HG03378 (cell line): ENCODE measurements around the gene GCGR.

Experiments used
- ATAC-seq: cut with Tn5 transposase; IDR thresholded peaks from one replicate; pipeline ENCODE4 v1.9.1; 2021; ENCODE audit warnings: mild to moderate bottlenecking, moderate library complexity; ENCODE audit not compliant: unreplicated experiment

GCGR gene

DNA sequence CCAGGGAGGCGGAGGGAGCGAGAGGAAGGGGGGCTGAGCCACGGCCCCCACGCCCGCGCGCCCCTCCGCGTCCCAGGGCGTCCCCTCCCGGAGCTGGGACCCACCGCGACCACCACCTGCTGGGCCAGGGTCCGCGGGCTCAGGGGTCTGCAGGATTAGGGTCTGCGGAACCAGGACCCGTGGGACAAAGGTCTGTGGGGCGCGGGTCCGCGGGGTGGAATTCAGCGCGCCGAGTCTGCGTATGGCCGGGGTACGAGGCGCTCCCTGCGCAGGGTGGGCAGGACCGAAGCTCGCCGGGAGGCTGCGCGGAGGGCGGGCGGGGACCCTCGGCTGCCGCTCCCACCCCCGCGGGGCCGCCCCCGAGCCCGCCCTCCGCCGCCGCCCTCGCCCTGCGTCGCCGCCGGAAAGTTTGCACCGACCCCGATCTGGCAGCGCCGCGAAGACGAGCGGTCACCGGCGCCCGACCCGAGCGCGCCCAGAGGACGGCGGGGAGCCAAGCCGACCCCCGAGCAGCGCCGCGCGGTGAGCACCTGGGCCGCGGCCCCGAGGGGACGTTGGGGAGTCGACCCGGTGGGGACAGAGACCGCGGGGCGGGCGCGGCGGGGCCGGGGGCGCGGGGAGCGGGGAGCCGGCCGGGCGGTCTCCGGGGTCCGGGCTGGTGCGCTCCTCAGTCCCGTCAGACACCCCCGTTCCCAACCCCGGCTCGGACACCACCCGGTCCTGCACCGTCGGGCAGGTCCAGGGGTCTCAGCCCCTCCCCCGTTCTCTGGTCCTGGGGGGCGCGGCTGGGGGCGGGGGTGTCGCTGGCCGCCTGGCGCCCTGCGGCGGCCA is at the start of gene GCGR:
TSS of gene GCGR (plus strand) at position 423 of the 831 bp plus-strand sequence. CDS start 4,869 bp downstream, outside the sequence.
- ATAC-seq = no peak

DNA sequence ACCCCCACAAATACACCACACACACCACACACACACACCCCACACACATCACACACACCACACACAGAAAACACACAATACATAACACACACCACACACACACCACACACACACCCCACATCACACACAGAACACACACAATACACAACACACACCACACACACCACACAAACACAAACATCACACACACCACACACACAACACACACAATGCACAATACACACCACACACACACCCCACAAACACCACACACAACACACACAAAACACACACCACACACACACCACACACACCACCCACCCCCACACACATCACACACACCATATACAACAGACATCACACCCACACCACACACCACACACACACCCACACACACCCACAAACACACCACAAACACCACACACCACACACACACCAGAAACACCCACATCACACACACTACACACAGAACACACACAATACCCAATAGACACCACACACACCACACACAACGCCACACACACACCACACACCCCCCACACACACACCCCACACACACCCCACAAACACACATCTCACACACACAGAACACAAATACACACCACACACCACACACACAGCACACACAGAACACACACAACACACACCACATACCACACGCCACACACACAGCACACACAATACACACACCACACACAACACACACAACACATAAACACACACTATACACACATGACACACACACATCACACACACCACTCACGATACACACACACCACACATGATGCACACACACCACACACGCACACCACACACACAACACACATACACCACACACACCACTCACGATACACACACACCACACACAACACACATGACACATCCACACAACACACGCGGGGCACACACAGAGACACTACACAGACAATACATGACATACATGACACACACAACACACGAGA is 11.0 kb upstream of the GCGR start:
- no peak for ATAC-seq

DNA sequence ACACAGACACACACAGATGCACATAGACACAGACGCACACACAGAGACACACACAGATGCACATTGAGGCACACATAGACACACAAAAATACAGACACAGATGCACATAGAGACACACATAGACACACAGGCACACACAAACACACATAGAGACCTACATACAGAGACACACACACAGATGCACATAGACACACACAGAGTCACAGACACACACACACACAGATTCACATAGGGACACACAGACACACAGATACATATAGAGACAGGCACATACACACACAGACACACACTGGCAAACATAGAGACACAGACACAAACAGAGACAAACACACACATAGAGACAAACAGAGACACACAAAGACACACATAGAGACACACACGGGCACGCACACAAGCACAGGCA is 9.9 kb upstream of the GCGR start:
- ATAC-seq = no peak

DNA sequence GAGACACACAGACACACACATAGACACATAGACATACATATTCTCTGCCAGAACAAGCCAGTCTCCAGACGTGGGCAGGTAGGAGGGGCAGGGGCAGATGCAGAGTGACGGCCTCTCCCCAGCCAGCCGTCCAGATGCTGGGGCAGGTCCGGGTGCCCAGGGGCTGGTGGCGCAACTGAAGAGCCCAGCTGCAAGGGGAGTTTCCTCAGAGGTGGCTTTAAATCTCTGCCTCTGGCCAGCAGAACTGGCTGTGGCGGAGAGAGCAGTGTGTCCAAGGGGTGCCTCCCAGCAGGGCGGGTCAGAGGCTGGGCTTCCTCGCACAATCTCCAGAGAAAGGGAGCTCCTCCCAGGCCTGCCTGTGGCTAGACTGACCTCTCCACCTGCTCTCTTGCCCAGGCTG is 9.4 kb upstream of the GCGR start:
- no peak for ATAC-seq

DNA sequence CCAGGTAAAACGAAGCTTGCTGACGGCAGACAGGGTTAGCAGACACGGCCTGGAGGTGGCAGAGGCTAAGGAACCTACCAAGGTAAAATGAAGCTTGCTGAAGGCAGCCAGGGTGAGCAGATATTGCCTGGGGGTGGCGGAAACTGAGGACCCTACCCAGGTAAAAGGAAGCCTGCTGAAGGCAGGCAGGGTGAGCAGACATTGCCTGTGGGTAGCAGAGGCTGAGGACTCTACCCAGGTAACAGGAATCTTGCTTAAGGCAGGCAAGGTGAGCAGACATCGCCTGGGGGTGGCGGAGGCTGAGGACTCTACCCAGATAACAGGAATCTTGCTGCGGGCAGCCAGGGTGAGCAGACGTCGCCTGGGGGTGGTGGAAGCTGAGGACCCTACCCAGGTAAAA is 2.6 kb upstream of the GCGR start:
- no peak for ATAC-seq

DNA sequence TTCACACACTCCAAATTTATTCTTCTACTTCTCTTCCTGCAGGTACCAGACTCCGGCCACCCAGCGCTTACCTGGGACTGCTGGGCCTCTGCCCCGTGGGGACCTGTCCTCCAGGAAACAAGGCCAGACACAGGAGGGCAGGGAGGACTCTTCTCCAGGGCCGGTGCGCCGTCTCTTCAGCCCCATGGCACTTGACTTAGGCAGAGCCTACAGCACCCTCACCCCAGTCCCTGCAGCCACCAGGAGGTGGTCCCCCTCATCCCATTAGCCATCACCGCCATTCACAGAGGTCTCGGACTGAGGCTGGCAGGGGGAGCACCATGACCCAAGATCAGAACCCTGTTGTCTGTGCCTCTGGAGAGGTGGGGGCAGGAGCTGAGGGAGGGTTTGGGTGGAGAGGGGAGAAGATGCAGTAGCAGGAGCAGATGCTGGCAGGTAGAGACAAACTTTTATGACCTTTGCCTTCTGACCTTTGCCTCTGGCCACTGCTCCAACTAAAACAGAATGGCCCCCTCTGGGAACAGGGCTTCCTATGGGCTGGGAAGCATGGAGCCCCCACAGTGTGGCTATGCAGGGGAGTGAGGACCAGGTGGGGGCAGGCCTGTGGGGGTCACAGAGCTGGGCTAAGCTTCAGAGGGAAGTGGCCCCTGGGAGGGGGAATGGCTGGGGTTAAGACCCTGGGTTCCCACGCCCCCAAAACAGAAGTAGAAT is 1.7 kb upstream of the GCGR start:
- ATAC-seq = no peak

DNA sequence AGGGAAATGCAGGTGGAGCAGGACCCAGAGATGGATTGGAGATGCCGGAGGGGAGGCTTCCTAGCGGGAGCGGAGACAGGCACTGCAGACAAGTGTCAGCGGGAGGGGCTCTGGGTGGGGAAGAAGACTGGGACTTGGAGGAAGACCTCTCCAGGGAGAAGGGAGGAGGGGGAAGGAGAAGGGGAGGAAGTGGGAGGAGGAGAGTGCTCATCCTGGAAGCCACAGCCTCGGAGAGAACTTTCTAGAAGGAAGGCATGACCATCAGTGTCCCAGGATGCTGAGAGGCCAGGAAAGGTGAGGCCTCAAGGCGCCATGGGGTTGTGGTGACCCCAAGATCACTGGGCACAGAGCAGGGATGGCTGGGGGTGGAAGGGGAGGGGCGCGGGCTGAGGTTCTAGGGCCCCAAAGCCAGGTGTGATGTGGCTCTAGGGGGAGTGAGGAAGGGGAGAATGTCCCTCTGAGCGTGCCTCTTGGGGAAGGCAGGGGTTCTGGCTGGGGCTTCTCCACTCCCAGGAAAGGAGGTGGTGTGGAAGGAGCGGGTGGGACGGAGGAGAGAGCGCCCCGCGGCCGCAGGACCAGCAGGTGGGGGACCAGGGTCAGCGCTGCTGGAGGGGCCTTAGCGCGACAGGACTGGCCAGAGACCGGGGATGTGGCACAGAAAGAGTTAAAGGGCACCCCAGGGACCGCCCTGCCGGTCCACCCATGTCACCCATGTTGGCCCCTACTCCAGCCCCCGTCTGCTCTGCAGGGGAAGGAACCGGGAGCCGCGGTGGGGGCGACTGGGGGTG is 900 bp upstream of the GCGR start:
- ATAC-seq = no peak

DNA sequence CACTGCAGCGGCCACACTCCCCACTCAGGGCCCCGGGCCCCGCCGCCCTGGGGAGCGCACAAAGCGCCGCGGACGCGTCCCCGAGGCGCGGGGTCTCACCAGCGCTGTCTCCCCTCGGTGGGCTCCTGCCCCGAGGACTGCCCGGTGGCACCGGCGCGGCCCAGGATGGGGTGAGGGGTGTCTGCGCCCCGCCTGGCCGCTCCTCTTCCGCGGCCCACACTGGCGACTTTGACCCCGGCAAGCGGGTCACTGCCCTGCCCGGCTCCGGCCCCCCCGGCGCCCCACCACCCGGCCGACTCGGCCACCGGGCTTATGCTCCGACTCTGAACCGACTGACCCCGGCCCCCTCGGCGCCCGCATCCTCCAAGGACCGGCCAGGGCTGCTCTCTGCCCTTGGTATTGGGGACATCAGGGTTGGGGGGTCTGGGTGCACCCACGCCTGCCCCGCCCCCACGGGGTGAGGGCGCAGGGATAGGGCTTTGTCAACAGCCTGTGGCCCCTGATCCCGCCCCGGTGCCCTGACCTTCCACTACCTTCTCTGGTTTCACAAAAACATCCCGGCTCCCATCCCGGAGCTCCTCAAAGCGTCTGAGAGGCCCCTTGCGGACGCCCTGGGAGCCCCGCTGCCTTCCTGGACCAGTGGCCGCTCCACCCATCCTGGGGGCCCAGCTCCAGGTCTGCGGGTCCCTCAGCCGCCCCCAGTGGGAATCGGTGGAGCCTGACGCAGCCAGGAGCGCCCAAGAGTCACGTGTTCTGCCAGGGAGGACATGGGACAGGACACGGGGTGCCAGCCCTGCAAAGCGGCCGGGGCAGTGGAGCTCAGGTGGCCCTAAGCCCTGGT is 829 bp downstream of the GCGR start:
- no peak for ATAC-seq

DNA sequence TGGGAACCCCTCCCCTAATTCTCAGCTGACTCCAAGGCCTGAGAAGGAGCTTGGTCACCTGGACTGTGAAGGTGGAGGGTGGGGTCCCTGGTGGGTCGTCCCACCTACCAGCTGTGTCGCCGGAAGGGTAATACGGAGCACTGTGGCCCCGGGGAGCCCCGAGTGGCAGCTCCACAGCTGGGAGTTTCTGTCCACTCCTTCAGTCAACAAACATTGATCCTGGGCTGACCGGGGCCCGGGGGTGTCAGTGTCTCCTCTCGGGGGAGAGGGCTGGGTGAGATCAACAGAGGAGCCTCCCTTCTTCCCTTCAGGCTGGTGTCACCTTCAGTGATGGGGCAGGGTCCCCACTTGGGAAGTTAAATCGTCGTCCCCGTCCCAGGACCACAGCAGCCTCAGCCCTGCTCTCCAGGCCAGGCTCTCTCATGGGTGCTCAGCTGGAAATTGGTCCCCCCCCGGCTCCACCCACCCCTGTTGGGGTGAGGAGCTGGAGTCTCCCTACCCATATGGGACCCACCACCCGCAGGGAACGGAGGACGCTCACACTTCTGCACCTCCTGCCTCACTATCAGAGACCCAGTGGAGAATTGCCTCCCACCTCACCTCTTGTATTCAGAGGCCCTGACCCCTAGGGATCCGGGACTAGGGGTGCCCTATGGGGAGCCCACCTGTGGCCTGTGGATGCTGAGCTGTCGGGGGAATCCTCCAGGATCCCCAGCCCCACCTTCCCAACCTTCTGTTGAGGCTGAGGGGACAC is 1.9 kb downstream of the GCGR start:
- no peak for ATAC-seq

DNA sequence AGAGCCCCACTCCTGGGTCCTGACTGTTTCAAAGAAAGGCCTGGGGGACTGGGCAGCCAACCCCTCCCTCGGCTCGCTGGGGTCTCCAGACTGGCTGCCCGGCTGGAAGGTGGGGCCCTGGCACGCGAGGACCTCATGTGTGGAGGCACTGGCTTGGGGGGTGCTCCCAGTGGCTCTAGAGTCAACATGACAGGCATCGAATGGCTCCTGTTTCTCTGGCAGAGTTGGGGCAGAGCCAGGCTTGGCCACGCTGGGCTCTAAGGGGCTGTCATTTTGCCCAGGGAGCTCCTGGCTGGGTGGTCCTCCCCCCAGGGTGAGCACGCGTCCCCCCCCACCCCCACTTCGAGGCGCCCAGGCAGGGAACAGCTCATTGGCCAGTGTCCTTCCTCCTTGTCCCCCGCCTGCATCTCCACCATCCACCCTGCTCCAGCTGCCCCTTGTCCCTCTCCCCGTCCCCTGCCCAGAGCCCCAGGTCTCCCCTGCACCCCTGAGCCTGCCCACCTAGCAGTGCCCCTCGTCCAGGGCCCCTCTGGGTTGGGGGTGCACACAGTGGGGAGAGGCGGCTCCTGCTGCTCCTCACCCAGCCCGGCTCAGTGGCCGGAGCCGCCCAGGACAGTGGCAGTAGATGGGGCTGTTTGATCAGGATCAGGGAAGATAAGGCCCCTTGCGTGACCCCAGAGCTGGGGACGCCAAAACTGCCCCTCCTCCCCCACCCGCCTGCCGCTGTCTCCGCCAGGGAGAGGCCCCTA is 2.7 kb downstream of the GCGR start:
- ATAC-seq = no peak

DNA sequence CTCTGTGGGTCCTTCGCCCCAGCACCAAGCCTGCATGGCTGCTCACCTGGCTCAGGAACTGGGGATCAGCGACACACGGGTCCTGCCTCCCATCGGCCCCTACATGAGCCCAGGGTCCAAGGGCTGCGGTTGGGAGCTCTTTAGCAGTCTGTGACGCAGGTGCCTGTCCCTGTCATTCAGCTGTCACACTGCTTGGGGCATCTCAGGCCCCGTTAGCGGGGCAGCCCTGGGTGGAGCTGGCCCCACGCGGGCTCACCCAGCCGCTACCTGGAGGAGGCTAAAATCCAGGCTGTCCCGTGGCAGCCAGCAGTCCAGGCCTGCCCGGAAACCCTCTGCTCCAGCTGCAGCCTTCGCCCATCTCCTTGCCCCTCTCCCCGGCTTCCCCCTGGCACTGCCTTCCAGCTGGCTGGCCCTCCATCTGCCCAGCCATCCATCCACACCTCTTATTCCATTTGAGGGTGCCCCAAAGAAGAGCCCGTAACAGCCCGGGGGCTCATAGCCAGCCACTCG is 3.3 kb downstream of the GCGR start:
- no peak for ATAC-seq

DNA sequence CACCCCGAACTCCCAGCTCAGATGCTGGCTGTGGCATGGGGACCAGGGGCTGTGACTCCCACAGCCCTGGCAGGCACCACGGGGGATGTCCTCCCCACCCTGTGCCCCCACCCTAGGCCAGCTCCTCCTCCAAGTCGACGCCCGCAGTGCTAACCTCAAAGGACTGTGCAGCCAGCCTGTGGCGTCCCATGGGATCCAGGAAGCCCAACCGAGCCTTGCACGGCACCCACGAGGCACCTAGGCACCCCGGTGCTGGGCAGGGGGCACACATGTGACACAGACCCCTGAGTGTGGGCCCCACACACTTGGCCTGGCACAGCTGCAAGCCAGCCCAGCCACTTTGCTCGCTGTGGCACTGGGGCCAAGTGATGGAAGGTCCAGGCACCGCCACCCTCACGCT is 3.9 kb downstream of the GCGR start:
- ATAC-seq = no peak

DNA sequence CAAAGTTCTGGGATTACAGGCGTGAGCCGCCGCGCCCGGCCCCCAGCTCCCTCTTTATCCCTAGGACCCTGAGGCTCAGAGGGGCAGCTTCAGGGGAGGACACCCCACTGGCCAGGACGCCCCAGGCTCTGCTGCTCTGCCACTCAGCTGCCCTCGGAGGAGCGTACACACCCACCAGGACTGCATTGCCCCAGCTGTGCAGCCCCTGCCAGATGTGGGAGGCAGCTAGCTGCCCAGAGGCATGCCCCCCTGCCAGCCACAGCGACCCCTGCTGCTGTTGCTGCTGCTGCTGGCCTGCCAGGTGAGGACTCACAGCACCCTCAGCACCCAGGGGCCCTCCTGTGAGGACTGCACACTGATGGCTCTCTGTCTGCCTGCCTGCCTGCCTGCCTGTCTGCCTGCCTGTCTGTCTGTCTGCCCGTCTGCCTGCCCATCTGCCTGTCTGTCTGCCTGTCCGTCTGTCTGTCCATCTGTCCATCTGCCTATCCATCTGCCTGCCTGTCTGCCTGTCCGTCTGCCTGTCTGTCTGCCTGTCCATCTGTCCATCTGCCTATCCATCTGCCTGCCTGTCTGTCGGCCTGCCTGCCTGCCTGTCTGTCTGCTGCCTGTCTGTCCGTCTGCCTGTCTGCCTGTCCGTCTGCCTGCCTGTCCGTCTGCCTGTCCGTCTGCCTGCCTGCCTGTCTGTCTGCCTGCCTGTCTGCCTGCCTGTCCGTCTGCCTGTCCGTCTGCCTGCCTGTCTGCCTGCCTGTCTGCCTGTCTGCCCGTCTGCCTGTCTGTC is 5.0 kb downstream of the GCGR start:
- no peak for ATAC-seq

DNA sequence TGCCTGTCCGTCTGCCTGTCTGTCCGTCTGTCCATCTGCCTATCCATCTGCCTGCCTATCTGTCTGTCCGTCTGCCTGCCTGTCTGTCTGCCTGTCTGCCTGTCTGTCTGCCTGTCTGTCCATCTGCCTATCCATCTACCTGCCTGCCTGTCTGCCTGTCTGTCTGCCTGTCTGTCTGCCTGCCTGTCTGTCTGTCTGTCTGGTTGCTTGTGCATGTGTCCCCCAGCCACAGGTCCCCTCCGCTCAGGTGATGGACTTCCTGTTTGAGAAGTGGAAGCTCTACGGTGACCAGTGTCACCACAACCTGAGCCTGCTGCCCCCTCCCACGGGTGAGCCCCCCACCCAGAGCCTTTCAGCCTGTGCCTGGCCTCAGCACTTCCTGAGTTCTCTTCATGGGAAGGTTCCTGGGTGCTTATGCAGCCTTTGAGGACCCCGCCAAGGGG is 5.6 kb downstream of the GCGR start:
- no peak for ATAC-seq

DNA sequence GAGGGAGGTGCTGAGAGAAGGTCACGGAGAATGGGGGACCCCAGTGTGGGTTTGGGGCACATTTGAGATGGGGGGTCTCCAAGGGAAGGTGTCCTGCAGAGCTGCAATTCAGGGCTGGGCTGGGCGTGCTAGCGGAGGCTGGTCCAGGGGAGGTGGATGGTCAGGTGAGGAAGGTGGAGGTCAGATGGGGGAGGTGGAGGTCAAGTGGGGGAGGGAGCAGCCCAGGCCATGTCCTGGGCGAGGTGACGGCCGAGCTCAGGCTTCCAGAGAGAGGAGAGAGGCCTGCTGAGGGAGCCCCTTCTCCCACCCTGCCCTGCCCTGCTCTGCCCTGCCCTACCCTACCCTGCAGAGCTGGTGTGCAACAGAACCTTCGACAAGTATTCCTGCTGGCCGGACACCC is 6.5 kb downstream of the GCGR start:
- ATAC-seq = no peak

DNA sequence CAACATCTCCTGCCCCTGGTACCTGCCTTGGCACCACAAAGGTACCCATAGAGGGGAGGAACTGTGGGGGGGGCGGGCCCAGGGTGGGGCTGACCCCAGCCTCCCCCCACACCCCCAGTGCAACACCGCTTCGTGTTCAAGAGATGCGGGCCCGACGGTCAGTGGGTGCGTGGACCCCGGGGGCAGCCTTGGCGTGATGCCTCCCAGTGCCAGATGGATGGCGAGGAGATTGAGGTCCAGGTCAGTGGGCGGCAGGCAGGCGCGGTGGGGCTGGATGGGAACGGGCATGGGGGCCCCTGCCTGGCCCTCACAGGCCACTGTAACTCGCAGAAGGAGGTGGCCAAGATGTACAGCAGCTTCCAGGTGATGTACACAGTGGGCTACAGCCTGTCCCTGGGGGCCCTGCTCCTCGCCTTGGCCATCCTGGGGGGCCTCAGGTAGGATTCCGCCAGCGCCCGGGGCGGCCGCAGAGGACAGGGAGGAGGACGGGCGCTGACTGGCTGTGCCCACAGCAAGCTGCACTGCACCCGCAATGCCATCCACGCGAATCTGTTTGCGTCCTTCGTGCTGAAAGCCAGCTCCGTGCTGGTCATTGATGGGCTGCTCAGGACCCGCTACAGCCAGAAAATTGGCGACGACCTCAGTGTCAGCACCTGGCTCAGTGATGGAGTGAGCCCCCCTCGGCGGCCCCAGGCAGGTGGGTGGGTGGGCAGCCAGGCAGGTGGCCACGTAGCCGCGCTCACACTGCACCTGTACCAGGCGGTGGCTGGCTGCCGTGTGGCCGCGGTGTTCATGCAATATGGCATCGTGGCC is 7.1 kb downstream of the GCGR start:
- no peak for ATAC-seq
